ENCODE data around the gene SLC29A3. TPM values are rescaled to one million over a fixed set of nuclear protein-coding genes. Genes with fewer than 3 reads are reported as not detected.

Gene SLC29A3
- polyA plus RNA-seq, 10 donors = 3.0 to 5.9 (median 3.6) TPM

- DNase-seq = no peak
Measured at GRCh38 chr10:71390921-71391690, 72.0 kb downstream of the SLC29A3 start.

- DNase-seq = no peak
Measured at GRCh38 chr10:71391701-71392100, 72.6 kb downstream of the SLC29A3 start.

GRCh38 chr10:71392292-71392691, 73.2 kb downstream of the SLC29A3 start:
- DNase-seq = no peak

GRCh38 chr10:71392791-71393781, 74.0 kb downstream of the SLC29A3 start:
- DNase-seq = no peak

GRCh38 chr10:71393841-71394475, 74.9 kb downstream of the SLC29A3 start:
- DNase-seq = no peak

- no peak for DNase-seq
Measured at GRCh38 chr10:71394926-71395562, 76.0 kb downstream of the SLC29A3 start.

- DNase-seq = no peak
Measured at GRCh38 chr10:71395621-71396020, 76.6 kb downstream of the SLC29A3 start.

- DNase-seq = peak; percentile 42 to 87 (median 72)
Measured at GRCh38 chr10:71396084-71396710, 77.1 kb downstream of the SLC29A3 start.

GRCh38 chr10:71396711-71397295, 77.7 kb downstream of the SLC29A3 start, which contains the start of gene CDH23:
Gene CDH23, plus strand, starts transcription at chr10:71396920. Its CDS starts 42,912 bp downstream, at chr10:71439832.
- DNase-seq = peak in 2 of 3 donors; percentile 31 to 84

- peak in 1 of 3 donors; percentile 57 for DNase-seq
Measured at GRCh38 chr10:71397296-71398212, 78.5 kb downstream of the SLC29A3 start.

GRCh38 chr10:71398976-71399375, 79.9 kb downstream of the SLC29A3 start:
- DNase-seq = no peak

- DNase-seq = no peak
Measured at GRCh38 chr10:71399946-71400345, 80.9 kb downstream of the SLC29A3 start.

GRCh38 chr10:71401056-71401455, 82.0 kb downstream of the SLC29A3 start:
- no peak for DNase-seq

GRCh38 chr10:71402005-71402404, 82.9 kb downstream of the SLC29A3 start:
- DNase-seq = no peak

GRCh38 chr10:71404503-71405295, 85.6 kb downstream of the SLC29A3 start:
- no peak for DNase-seq

GRCh38 chr10:71406878-71407277, 87.8 kb downstream of the SLC29A3 start:
- DNase-seq = no peak

- no peak for DNase-seq
Measured at GRCh38 chr10:71408436-71409225, 89.6 kb downstream of the SLC29A3 start.

All from muscle of back (tissue), 11 donors.